Progenitor cell of endocrine pancreas (in vitro differentiated cells): ENCODE measurements around the gene RELB. TPM values are rescaled to one million over a fixed set of nuclear protein-coding genes. Genes with fewer than 3 reads are reported as not detected.

Experiments used
- DNase-seq: peaks from one replicate; pipeline ENCODE4 v3.0.0; 2021; ENCODE audit warnings: low spot score; ENCODE audit not compliant: unreplicated experiment
- H3K27ac Mint-ChIP-seq: 2 replicates; pipeline ENCODE4 v1.8.0; 2021; ENCODE audit warnings: mild to moderate bottlenecking, moderate library complexity, mixed read lengths
- H3K27me3 Mint-ChIP-seq: 2 replicates; pipeline ENCODE4 v1.8.0; 2021; ENCODE audit warnings: mixed read lengths
- H3K36me3 Mint-ChIP-seq: 2 replicates; pipeline ENCODE4 v1.8.0; 2022; ENCODE audit warnings: mixed read lengths; ENCODE audit not compliant: insufficient read depth
- H3K4me1 Mint-ChIP-seq: 2 replicates; pipeline ENCODE4 v1.8.0; 2021; ENCODE audit warnings: low read depth, mixed read lengths
- H3K4me3 Mint-ChIP-seq: 2 replicates; pipeline ENCODE4 v1.8.0; 2021; ENCODE audit warnings: low read depth, mild to moderate bottlenecking, moderate library complexity, mixed read lengths
- H3K9me3 Mint-ChIP-seq: 2 replicates; pipeline ENCODE4 v1.8.0; 2021; ENCODE audit warnings: low read depth, mixed read lengths
- total RNA-seq: library from RNA; stranded (reverse); gene quantifications from 2 replicates; pipeline ENCODE4 v1.2.1, GENCODE V29; 2021
- TF ChIP-seq, protein P1 (sequence below): fragments of 200-600 bp; sonication (generic); IDR thresholded peaks from one replicate; pipeline ENCODE4 v1.5.0; 2021; ENCODE audit warnings: antibody characterized with exemption, mild to moderate bottlenecking; ENCODE audit not compliant: unreplicated experiment

RELB gene
- total RNA-seq, 1 donor from 2014 or later, result 6.8 TPM

DNA sequence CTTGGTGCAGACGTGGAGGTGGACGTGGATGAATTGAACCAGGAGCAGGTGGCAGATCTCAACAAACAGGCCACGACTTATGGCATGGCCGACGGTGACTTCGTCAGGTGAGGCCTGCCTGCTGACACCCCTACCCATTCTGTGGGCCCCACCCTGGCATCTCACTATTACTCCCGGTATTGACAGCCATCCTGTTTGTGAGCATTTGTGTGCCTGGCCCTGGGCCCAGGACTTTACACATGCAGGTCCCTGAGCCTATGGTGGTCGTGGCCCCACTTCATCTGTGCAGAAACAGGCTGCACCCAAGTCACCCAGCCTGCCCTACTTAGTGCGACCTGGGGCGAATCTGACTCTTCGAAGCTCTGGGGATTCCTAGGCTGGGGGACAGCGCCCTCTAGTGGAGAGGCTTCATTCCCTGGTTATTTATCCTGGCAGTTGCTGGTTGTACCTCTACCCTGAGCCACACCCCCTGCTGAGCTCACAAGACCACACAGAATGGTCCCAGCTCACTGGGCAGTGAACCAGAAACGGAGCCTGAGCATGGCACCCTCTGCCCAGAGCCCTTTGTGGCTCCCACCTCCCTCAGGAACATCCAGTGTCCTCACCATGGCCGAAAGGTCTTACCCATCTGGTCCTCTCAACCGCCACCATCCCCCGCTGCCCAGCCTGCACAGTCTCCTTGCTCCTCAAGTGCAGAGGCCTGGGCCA lies 58.1 kb downstream of the RELB start:
- no peaks in the 10 kb centered on the region for H3K4me1 Mint-ChIP-seq
- DNase-seq, result peak; percentile 82
- no peak overlapping the region for H3K4me3 Mint-ChIP-seq
- TF ChIP-seq, protein P1, sequence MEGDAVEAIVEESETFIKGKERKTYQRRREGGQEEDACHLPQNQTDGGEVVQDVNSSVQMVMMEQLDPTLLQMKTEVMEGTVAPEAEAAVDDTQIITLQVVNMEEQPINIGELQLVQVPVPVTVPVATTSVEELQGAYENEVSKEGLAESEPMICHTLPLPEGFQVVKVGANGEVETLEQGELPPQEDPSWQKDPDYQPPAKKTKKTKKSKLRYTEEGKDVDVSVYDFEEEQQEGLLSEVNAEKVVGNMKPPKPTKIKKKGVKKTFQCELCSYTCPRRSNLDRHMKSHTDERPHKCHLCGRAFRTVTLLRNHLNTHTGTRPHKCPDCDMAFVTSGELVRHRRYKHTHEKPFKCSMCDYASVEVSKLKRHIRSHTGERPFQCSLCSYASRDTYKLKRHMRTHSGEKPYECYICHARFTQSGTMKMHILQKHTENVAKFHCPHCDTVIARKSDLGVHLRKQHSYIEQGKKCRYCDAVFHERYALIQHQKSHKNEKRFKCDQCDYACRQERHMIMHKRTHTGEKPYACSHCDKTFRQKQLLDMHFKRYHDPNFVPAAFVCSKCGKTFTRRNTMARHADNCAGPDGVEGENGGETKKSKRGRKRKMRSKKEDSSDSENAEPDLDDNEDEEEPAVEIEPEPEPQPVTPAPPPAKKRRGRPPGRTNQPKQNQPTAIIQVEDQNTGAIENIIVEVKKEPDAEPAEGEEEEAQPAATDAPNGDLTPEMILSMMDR, result peak; percentile 92
- peaks cover 28% of the 10 kb centered on the region for H3K36me3 Mint-ChIP-seq
- no peaks in the 10 kb centered on the region for H3K9me3 Mint-ChIP-seq
- no peaks in the 10 kb centered on the region for H3K27me3 Mint-ChIP-seq
- peak overlapping the region; percentile 83 for H3K27ac Mint-ChIP-seq

DNA sequence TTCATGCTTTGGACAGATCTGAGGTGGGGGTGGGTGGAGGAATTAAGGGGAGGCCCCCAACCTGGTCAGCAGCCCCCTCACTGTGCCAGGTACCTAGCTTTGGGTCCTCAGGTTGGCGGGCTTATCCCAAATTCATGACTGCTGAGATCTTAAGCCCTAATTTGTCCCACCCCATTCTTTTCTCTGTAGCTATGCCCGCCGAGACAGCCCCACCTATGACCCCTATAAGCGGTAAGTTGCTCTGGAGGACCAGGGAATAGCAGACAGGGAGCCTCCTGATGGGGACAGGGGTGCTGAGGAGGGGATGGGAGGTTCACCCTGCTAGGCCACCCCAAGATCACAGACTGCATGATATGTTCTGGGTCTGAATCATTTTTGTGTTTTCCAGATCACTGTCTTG lies 60.7 kb downstream of the RELB start:
- H3K4me3 Mint-ChIP-seq, result no peak overlapping the region
- DNase-seq, result no peak
- H3K9me3 Mint-ChIP-seq, result no peaks in the 10 kb centered on the region
- H3K27ac Mint-ChIP-seq, result no peak overlapping the region
- H3K36me3 Mint-ChIP-seq, result peaks cover 25% of the 10 kb centered on the region
- TF ChIP-seq, protein P1, result no peak
- H3K4me1 Mint-ChIP-seq, result no peaks in the 10 kb centered on the region
- H3K27me3 Mint-ChIP-seq, result no peaks in the 10 kb centered on the region

DNA sequence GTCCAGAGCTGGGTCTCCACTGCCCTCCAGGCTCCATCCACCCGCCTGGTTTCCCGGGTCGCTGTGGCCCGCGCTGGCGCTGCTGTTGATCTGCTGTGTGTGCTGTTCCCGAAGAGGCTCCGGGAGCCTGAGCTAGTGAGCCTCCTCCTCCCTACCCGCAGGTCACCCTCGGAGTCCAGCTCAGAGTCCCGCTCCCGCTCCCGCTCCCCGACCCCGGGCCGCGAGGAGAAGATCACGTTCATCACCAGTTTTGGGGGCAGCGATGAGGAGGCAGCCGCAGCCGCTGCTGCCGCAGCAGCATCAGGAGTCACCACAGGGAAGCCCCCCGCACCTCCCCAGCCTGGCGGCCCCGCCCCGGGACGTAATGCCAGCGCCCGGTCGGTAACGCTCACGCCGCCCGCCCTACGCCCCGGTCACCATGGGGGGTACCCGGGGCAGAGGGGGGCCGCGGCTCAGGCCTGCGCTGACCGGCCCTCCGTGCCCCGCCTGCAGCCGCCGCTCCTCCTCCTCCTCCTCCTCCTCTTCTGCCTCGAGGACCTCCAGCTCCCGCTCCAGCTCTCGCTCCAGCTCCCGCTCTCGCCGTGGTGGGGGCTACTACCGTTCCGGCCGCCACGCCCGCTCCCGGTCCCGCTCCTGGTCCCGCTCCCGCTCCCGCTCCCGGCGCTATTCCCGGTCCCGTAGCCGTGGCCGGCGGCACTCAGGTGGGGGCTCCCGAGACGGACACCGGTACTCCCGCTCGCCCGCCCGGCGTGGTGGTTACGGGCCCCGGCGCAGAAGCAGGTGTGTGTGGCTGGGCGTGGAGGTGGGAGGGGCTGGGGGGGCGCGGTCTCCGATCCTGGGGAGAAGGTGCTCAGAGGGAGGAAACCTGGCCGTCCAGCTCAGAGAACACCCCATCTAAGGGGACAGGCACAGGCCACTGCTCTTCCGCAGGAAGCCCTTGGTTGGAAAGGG lies 62.9 kb downstream of the RELB start:
- H3K4me3 Mint-ChIP-seq, result no peak overlapping the region
- TF ChIP-seq, protein P1, result no peak
- peaks cover 17% of the 10 kb centered on the region for H3K36me3 Mint-ChIP-seq

DNA sequence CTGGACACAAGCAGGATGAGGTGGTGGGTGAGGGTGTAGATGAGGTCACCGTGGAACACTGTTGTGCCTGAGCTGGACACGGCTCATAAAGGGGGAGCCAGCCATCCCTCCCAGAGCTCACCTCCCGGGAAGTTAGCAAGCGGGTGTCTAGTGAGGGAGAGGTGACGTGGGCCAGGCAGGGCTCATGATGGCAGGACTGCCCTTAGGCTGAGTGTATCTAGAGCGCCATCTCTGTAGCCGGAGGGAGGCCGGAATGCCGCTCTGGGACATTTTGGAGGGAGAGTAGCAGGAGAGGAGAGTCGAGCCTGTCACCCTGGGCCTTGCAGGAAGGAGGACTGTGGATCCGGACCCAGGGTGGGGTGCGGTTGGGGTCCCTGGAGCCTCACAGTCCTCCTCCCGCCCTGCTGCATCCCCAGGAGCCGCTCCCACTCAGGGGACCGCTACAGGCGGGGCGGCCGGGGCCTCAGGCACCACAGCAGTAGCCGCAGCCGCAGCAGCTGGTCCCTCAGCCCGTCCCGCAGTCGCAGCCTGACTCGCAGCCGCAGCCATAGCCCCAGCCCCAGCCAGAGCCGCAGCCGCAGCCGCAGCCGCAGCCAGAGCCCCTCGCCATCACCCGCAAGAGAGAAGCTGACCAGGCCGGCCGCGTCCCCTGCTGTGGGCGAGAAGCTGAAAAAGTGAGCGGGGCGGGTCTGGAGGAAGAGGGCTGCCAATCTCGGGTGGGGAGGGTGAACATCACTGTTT lies 65.8 kb downstream of the RELB start:
- DNase-seq, result no peak
- H3K36me3 Mint-ChIP-seq, result peaks cover 12% of the 10 kb centered on the region
- TF ChIP-seq, protein P1, result no peak
- H3K27ac Mint-ChIP-seq, result no peak overlapping the region
- no peak overlapping the region for H3K4me3 Mint-ChIP-seq
- H3K9me3 Mint-ChIP-seq, result no peaks in the 10 kb centered on the region
- H3K27me3 Mint-ChIP-seq, result no peaks in the 10 kb centered on the region
- no peaks in the 10 kb centered on the region for H3K4me1 Mint-ChIP-seq

More for the DNA sequence above, 62.9 kb downstream of the RELB start:
- no peak for DNase-seq
- Mint-ChIP-seq H3K9me3 (no peaks in the 10 kb centered on the region), H3K27me3 (no peaks in the 10 kb centered on the region), H3K4me1 (no peaks in the 10 kb centered on the region), H3K27ac (no peak overlapping the region)

DNA sequence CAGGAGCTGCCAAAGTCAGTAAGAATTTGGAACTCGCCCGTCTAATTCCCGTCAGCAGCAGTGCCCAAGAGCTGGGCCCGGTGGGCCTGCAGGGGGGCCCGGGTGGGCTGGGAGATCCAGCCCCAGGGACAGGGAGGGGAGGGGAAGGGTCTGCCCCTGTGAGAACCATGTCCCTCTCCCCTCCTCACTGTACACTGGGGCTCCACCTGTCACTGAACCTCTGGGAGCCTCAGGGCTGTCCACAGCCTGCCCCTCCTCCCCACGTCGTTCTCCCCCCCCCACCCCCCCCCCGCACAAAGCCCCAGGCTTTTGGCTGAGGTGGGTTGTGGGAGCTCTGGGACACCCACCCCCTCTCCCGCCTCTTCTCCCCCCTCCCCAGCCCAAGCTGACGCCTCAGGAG lies 66.8 kb downstream of the RELB start:
- DNase-seq, result no peak
- H3K9me3 Mint-ChIP-seq, result no peaks in the 10 kb centered on the region
- H3K4me1 Mint-ChIP-seq, result no peaks in the 10 kb centered on the region
- no peaks in the 10 kb centered on the region for H3K27me3 Mint-ChIP-seq
- H3K36me3 Mint-ChIP-seq, result peaks cover 9% of the 10 kb centered on the region
- TF ChIP-seq, protein P1, result no peak
- no peak overlapping the region for H3K27ac Mint-ChIP-seq
- no peak overlapping the region for H3K4me3 Mint-ChIP-seq
